ENCODE measurements around the gene AP1S1. TPM values are rescaled to one million over a fixed set of nuclear protein-coding genes. Genes with fewer than 3 reads are reported as not detected.
A peak's percentile ranks its signal among the peaks of the same experiment; 100 is the strongest.

The AP1S1 gene
- total and polyA plus RNA-seq, 2 of the 13 experiments (the other 11 are each of a cell fraction or from before 2014, with no cell fraction given), result 57.5 to 68.1 TPM

GRCh38 chr7:101200862-101201599 is 46.8 kb downstream of the AP1S1 start, which contains the start of gene MOGAT3 (continued):
- TF ChIP-seq HNF4G (IDR thresholded peaks at IDR 0.05; ENCODE audit: borderline replicate concordance, low read depth, low read length) (peak; percentile 90), HNF4G (CRISPR knock-in tag; IDR thresholded peaks at IDR 0.05; ENCODE audit: borderline replicate concordance, low read depth) (peak; percentile 76; the same call in 1 of the 2 replicates), RERE (CRISPR knock-in tag; IDR thresholded peaks at IDR 0.05; ENCODE audit: low read depth) (0 out of 2 replicates have a peak, but pooled peaks have one; percentile 62), FOXP4 (CRISPR knock-in tag; IDR thresholded peaks at IDR 0.05) (peak; percentile 75), ZNF281 (CRISPR knock-in tag; IDR thresholded peaks at IDR 0.05; ENCODE audit: borderline replicate concordance) (peak; percentile 99), CENPBD1 (CRISPR knock-in tag; IDR thresholded peaks at IDR 0.05; ENCODE audit: borderline replicate concordance, low read depth) (no peak), ZNF318 (CRISPR knock-in tag; IDR thresholded peaks at IDR 0.05) (peak; percentile 83; the same call in 1 of the 2 replicates)

Data from HepG2 (cell line).